HEK293 (cell line): ENCODE results near the gene SLC38A1.
A peak's percentile ranks its signal among the peaks of the same experiment; 100 is the strongest.

Experiments used
- CTCF ChIA-PET: fragments of 350-600 bp; formaldehyde crosslinking; extraction: SDS; loops from one replicate; lab custom pipeline; 2021; ENCODE audit warnings: antibody characterized with exemption; lab: Yijun Ruan, JAX
- POLR2A ChIA-PET: fragments of 300-600 bp; formaldehyde crosslinking; extraction: SDS; loops from one replicate; lab custom pipeline; 2020; ENCODE audit warnings: antibody characterized with exemption, inconsistent platforms; lab: Yijun Ruan, JAX
- H3K27ac ChIP-seq: fragments of 200-500 bp; sonication (Bioruptor generic); 2 replicates; pipeline ENCODE4 v1.5.1; 2014; ENCODE audit warnings: low read depth, low read length, control low read depth, inconsistent platforms; ENCODE audit errors: extremely low read depth
- H3K36me3 ChIP-seq, 2 experiments: fragments of 200-500 bp in 1 of 2; sonication (Bioruptor generic) in 1 of 2; 1 replicate in 1 of 2; 2 replicates in 1 of 2; pipeline ENCODE4 v1.5.1; 2014 to 2017; ENCODE audit warnings: inconsistent platforms in 2 of 2, low read length in 2 of 2; ENCODE audit not compliant: control insufficient read depth in 2 of 2, insufficient read depth in 1 of 2
- H3K4me1 ChIP-seq: fragments of 200-500 bp; sonication (Bioruptor generic); 2 replicates; pipeline ENCODE4 v1.5.1; 2014; ENCODE audit warnings: mild to moderate bottlenecking, low read length, inconsistent platforms; ENCODE audit not compliant: control insufficient read depth, insufficient read depth
- H3K4me3 ChIP-seq: 2 replicates; pipeline ENCODE4 v1.5.1; 2011; ENCODE audit warnings: low read depth, mild to moderate bottlenecking, control low read depth, low read length, moderate library complexity
- H3K9me3 ChIP-seq: fragments of 200-500 bp; sonication (Bioruptor generic); 2 replicates; pipeline ENCODE4 v1.5.1; 2014; ENCODE audit warnings: low read depth, low read length, inconsistent platforms; ENCODE audit not compliant: control insufficient read depth, insufficient read depth
- CTCF ChIP-seq: fragments of 450-650 bp; formaldehyde crosslinking; IDR thresholded peaks from 2 replicates; pipeline ENCODE4 v1.5.1; 2016; ENCODE audit warnings: missing biosample characterization, missing genetic modification characterization
- GLI2 ChIP-seq: fragments of 450-650 bp; formaldehyde crosslinking; IDR thresholded peaks from 2 replicates; pipeline ENCODE4; 2017; ENCODE audit warnings: missing biosample characterization, missing genetic modification characterization, low read depth, borderline replicate concordance
- HOXC10 ChIP-seq: sonication (generic); formaldehyde crosslinking; IDR thresholded peaks from 2 replicates; pipeline ENCODE4 v1.8.1; 2023; ENCODE audit warnings: mild to moderate bottlenecking, missing genetic modification reagents
- IKZF3 ChIP-seq: fragments of 450-650 bp; IDR thresholded peaks from 2 replicates; pipeline ENCODE4 v1.5.0; 2018; ENCODE audit warnings: missing biosample characterization, mild to moderate bottlenecking, missing genetic modification characterization, moderate library complexity
- MZF1 ChIP-seq: fragments of 450-650 bp; formaldehyde crosslinking; IDR thresholded peaks from 2 replicates; pipeline ENCODE4 v1.5.1; 2017; ENCODE audit warnings: missing biosample characterization, missing genetic modification characterization, borderline replicate concordance
- PATZ1 ChIP-seq: fragments of 450-650 bp; formaldehyde crosslinking; IDR thresholded peaks from 2 replicates; pipeline ENCODE4 v1.5.1; 2016; ENCODE audit warnings: missing biosample characterization, missing genetic modification characterization
- SP3 ChIP-seq: fragments of 450-650 bp; formaldehyde crosslinking; IDR thresholded peaks from 2 replicates; pipeline ENCODE4 v1.5.1; 2016; ENCODE audit warnings: missing biosample characterization, missing genetic modification characterization
- TCF7L2 ChIP-seq: IDR thresholded peaks from 2 replicates; pipeline ENCODE4 v1.6.1; 2011; ENCODE audit warnings: low read depth, mild to moderate bottlenecking, inconsistent platforms, low read length, moderate library complexity, borderline replicate concordance
- WT1 ChIP-seq: fragments of 450-650 bp; formaldehyde crosslinking; IDR thresholded peaks from 2 replicates; pipeline ENCODE4 v1.5.1; 2016; ENCODE audit warnings: missing biosample characterization, missing genetic modification characterization
- ZBTB11 ChIP-seq: fragments of 450-650 bp; formaldehyde crosslinking; conservative IDR thresholded peaks from 2 replicates; pipeline ENCODE4 v1.5.1; 2016; ENCODE audit warnings: low read depth, missing biosample characterization, missing genetic modification characterization
- ZBTB17 ChIP-seq: fragments of 450-650 bp; formaldehyde crosslinking; IDR thresholded peaks from 2 replicates; pipeline ENCODE4 v1.5.1; 2016; ENCODE audit warnings: missing biosample characterization, missing genetic modification characterization
- ZBTB26 ChIP-seq: fragments of 450-650 bp; formaldehyde crosslinking; optimal IDR thresholded peaks from 2 replicates; pipeline ENCODE3; 2016; ENCODE audit warnings: missing biosample characterization, mild to moderate bottlenecking, missing genetic modification characterization
- ZNF24 ChIP-seq: fragments of 450-650 bp; formaldehyde crosslinking; IDR thresholded peaks from 2 replicates; pipeline ENCODE4 v1.5.1; 2016; ENCODE audit warnings: missing biosample characterization, missing genetic modification characterization
- ZNF266 ChIP-seq: fragments of 450-650 bp; formaldehyde crosslinking; IDR thresholded peaks from 2 replicates; pipeline ENCODE4 v1.5.1; 2016; ENCODE audit warnings: missing biosample characterization, missing genetic modification characterization, low read depth
- ZNF302 ChIP-seq: fragments of 450-650 bp; formaldehyde crosslinking; IDR thresholded peaks from 2 replicates; pipeline ENCODE4 v1.5.1; 2016; ENCODE audit warnings: missing biosample characterization, missing genetic modification characterization, low read depth
- ZNF311 ChIP-seq: fragments of 450-650 bp; formaldehyde crosslinking; IDR thresholded peaks from 2 replicates; pipeline ENCODE4 v1.5.1; 2017; ENCODE audit warnings: missing biosample characterization, missing genetic modification characterization, borderline replicate concordance
- ZNF341 ChIP-seq: fragments of 450-650 bp; formaldehyde crosslinking; IDR thresholded peaks from 2 replicates; pipeline ENCODE4; 2016; ENCODE audit warnings: low read depth, missing biosample characterization, missing genetic modification characterization
- ZNF366 ChIP-seq: fragments of 450-650 bp; formaldehyde crosslinking; conservative IDR thresholded peaks from 2 replicates; pipeline ENCODE4 v1.5.1; 2016; ENCODE audit warnings: missing biosample characterization, missing genetic modification characterization
- ZNF398 ChIP-seq: fragments of 450-650 bp; formaldehyde crosslinking; IDR thresholded peaks from 2 replicates; pipeline ENCODE4 v1.5.1; 2017; ENCODE audit warnings: missing biosample characterization, missing genetic modification characterization
- ZNF510 ChIP-seq: fragments of 450-650 bp; formaldehyde crosslinking; IDR thresholded peaks from 2 replicates; pipeline ENCODE4 v1.5.1; 2018; ENCODE audit warnings: mild to moderate bottlenecking, missing genetic modification characterization, missing biosample characterization; ENCODE audit not compliant: insufficient replicate concordance
- ZNF561 ChIP-seq: fragments of 450-650 bp; IDR thresholded peaks from 2 replicates; pipeline ENCODE4 v1.5.1; 2018; ENCODE audit warnings: missing biosample characterization, missing genetic modification characterization, borderline replicate concordance
- ZNF623 ChIP-seq: fragments of 450-650 bp; formaldehyde crosslinking; IDR thresholded peaks from 2 replicates; pipeline ENCODE4 v1.5.1; 2016; ENCODE audit warnings: missing biosample characterization, missing genetic modification characterization
- ZNF639 ChIP-seq: fragments of 450-650 bp; formaldehyde crosslinking; IDR thresholded peaks from 2 replicates; pipeline ENCODE4 v1.5.1; 2016; ENCODE audit warnings: missing biosample characterization, missing genetic modification characterization
- ZNF785 ChIP-seq: fragments of 450-650 bp; formaldehyde crosslinking; IDR thresholded peaks from 2 replicates; pipeline ENCODE4 v1.5.1; 2016; ENCODE audit warnings: missing biosample characterization, missing genetic modification characterization

Gene SLC38A1

GRCh38 chr12:46266382-46266791, 2.5 kb downstream of the SLC38A1 start:
- Histone ChIP-seq H3K4me1 (peaks cover 31% of the 10 kb centered on the region), H3K36me3 (no peaks in the 10 kb centered on the region), H3K4me3 (peak overlapping the region; percentile 61), H3K27ac (peak overlapping the region; percentile 88; the same call in 1 of the 2 replicates), H3K9me3 (no peaks in the 10 kb centered on the region)
- CTCF ChIA-PET = interaction anchor here (0.6 to 1.9 kb wide), 2 partner anchors 31 to 141 kb away, joined by 6 to 7 read pairs; no protein-coding TSS in a partner anchor
- POLR2A ChIA-PET = no interaction called here
- TF ChIP-seq ZNF341 (tag by site-specific recombination) (peak; percentile 78), ZNF623 (tag by site-specific recombination) (no peak), MZF1 (peak; percentile 58), ZBTB11 (tag by site-specific recombination) (0 out of 2 replicates have a peak, but pooled peaks have one; percentile 12), ZNF266 (tag by site-specific recombination) (no peak), CTCF (tag by site-specific recombination) (peak; percentile 37; the same call in 1 of the 2 replicates), WT1 (tag by site-specific recombination) (peak; percentile 76; the same call in 1 of the 2 replicates), GLI2 (tag by site-specific recombination) (no peak), PATZ1 (tag by site-specific recombination) (peak; percentile 32; the same call in 1 of the 2 replicates), ZNF398 (peak; percentile 64; the same call in 1 of the 2 replicates), ZNF785 (tag by site-specific recombination) (no peak), ZNF311 (tag by site-specific recombination) (no peak), HOXC10 (CRISPR knock-in tag) (no peak), ZNF24 (tag by site-specific recombination) (peak; percentile 66; the same call in 1 of the 2 replicates), ZNF639 (tag by site-specific recombination) (no peak), SP3 (peak; percentile 42), ZNF366 (tag by site-specific recombination) (peak; percentile 69), ZBTB26 (tag by site-specific recombination) (no peak), ZBTB17 (peak; percentile 70), IKZF3 (peak; percentile 61; the same call in 1 of the 2 replicates), TCF7L2 (no peak), ZNF510 (tag by site-specific recombination) (peak; percentile 22), ZNF561 (no peak), ZNF302 (tag by site-specific recombination) (no peak)
